SK-N-MC (cell line): ENCODE data around the gene SH3RF3.

ENCODE experiments used
- DNase-seq: peaks from one replicate; pipeline ENCODE4 v3.0.0-alpha.2; 2011; ENCODE audit warnings: low read depth, low spot score
- H3K27ac ChIP-seq: fragments of 200-600 bp; sonication (generic); 2 replicates; pipeline ENCODE4 v1.5.1; 2016; ENCODE audit warnings: mixed run types
- H3K36me3 ChIP-seq: fragments of 200-600 bp; sonication (generic); 2 replicates; pipeline ENCODE4 v1.6.1; 2017; ENCODE audit warnings: antibody characterized with exemption, low read length, mixed read lengths; ENCODE audit not compliant: insufficient read depth
- H3K4me3 ChIP-seq: fragments of 200-600 bp; sonication (generic); 2 replicates; pipeline ENCODE4 v1.5.1; 2016
- H3K9ac ChIP-seq: fragments of 200-600 bp; sonication (generic); 2 replicates; pipeline ENCODE4 v1.8.0; 2017; ENCODE audit warnings: mixed run types, mixed read lengths; ENCODE audit not compliant: insufficient read length
- H3K9me3 ChIP-seq: fragments of 200-600 bp; sonication (generic); 2 replicates; pipeline ENCODE4 v1.6.1; 2017; ENCODE audit warnings: low read depth, mild to moderate bottlenecking, antibody characterized with exemption, low read length, moderate library complexity, mixed read lengths
- EZH2 ChIP-seq: fragments of 200-600 bp; sonication (generic); IDR thresholded peaks from one replicate; pipeline ENCODE4 v1.6.1; 2017; ENCODE audit warnings: antibody characterized with exemption
- FOXP2 ChIP-seq: optimal IDR thresholded peaks from 2 replicates; pipeline ENCODE3; 2011; ENCODE audit warnings: mild to moderate bottlenecking, moderate library complexity; ENCODE audit not compliant: insufficient read depth; ENCODE audit errors: extremely low read length, control extremely low read depth
- POLR2AphosphoS5 ChIP-seq: IDR thresholded peaks from 2 replicates; pipeline ENCODE4 v1.6.1; 2012; ENCODE audit warnings: mild to moderate bottlenecking, low read depth, low read length, borderline replicate concordance

Gene SH3RF3

GRCh38 chr2:109391243-109391642 is 262.2 kb downstream of the SH3RF3 start:
- no peak overlapping the region for H3K4me3 ChIP-seq
- H3K36me3 ChIP-seq, result no peaks in the 10 kb centered on the region
- H3K9me3 ChIP-seq, result no peaks in the 10 kb centered on the region
- no peak overlapping the region for H3K27ac ChIP-seq
- no peak overlapping the region for H3K9ac ChIP-seq
- TF ChIP-seq POLR2AphosphoS5, result no peak
- TF ChIP-seq FOXP2, result no peak
- no peak for TF ChIP-seq EZH2
- no peak for DNase-seq

DNA sequence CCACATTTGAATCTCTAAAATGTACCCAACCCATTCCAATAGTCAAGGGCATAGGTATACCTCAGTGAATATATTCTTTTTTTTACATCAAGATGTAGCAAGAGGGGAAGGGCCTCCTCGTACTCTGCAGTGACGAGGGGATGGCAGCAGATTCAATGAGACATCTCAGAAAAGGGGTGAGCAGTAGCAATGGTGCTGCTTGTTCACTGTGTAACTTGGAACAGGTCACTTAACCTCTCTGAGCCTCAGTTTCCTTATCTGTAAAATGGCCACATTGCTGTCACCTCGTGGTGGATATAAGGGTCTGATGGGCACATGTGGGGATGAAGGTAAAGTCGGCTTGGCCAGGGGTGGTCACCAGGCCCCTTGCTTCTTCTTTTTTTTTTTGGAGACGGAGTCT is 263.1 kb downstream of the SH3RF3 start:
- no peaks in the 10 kb centered on the region for H3K9me3 ChIP-seq
- no peaks in the 10 kb centered on the region for H3K36me3 ChIP-seq
- H3K4me3 ChIP-seq, result no peak overlapping the region
- H3K27ac ChIP-seq, result no peak overlapping the region
- TF ChIP-seq FOXP2 (no peak), POLR2AphosphoS5 (no peak), EZH2 (no peak)
- DNase-seq, result no peak
- H3K9ac ChIP-seq, result no peak overlapping the region

DNA sequence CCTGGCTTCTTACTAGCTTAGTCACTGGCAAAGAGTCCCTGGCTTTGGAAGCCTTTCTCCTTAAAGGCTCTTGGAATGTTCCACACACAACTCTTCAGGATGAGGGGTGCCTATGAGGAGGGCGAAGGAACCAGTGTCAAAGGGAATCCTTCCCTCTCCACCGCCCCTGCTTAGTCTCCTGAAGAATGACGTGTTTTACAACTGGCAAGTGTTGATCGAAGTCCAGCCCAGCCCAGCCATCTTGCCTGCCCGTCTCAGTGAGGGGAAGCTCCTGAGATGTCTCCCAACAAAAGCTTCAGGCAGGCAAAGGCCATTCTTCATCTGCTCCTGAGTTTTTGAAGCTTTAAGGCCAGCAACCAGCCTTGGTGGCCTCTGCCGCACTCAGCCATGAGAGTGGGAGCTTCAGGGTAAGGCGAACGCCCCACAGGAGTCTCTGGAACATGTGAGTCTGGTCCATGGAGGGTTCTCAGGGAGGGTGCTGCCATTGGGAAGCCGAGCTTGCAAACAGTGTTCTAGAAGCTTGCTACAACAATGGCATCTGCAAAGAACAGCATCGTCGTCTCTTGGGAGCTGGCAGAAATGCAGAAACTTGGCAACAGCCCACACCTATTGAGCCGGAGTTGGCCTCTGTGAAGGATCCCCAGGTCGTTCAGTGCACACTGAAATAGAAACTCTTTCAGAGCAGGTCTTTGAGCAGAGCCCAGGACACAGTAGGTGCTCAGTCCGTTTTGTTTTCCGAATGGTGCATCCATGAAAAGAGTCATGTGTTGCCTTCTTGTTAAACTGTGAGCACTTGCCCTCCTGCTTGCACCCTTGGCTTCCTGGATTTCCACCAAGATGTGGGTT is 264.0 kb downstream of the SH3RF3 start:
- DNase-seq, result no peak
- H3K4me3 ChIP-seq, result no peak overlapping the region
- H3K9me3 ChIP-seq, result no peaks in the 10 kb centered on the region
- H3K9ac ChIP-seq, result no peak overlapping the region
- no peak overlapping the region for H3K27ac ChIP-seq
- TF ChIP-seq FOXP2 (no peak), POLR2AphosphoS5 (no peak), EZH2 (no peak)
- H3K36me3 ChIP-seq, result no peaks in the 10 kb centered on the region

DNA sequence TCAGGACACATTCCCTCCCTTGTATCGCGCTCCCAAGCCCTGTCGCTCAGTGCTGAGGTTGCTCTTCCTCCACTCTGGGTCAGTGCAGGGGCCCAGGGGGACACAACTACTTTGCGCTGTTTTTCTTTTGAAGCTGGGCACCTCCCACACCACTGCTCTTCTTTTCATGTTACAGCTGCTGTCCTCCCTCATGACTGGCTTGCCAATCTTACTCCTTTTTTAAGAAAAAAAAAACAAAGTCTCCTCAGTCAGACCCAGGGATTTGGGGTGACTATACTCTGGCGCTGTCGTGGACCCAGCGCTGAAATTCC is 264.6 kb downstream of the SH3RF3 start:
- no peak for DNase-seq
- Histone ChIP-seq H3K9me3 (no peaks in the 10 kb centered on the region), H3K27ac (no peak overlapping the region), H3K36me3 (no peaks in the 10 kb centered on the region), H3K4me3 (no peak overlapping the region), H3K9ac (no peak overlapping the region)
- TF ChIP-seq POLR2AphosphoS5 (no peak), EZH2 (no peak), FOXP2 (no peak)

- no peak for TF ChIP-seq EZH2
- TF ChIP-seq FOXP2, result no peak
- no peak for TF ChIP-seq POLR2AphosphoS5
- Histone ChIP-seq H3K36me3 (no peaks in the 10 kb centered on the region), H3K4me3 (no peak overlapping the region), H3K9me3 (no peaks in the 10 kb centered on the region), H3K27ac (no peak overlapping the region), H3K9ac (no peak overlapping the region)
- no peak for DNase-seq
Observed at GRCh38 chr2:109395494-109396201, 266.6 kb downstream of the SH3RF3 start.

DNA sequence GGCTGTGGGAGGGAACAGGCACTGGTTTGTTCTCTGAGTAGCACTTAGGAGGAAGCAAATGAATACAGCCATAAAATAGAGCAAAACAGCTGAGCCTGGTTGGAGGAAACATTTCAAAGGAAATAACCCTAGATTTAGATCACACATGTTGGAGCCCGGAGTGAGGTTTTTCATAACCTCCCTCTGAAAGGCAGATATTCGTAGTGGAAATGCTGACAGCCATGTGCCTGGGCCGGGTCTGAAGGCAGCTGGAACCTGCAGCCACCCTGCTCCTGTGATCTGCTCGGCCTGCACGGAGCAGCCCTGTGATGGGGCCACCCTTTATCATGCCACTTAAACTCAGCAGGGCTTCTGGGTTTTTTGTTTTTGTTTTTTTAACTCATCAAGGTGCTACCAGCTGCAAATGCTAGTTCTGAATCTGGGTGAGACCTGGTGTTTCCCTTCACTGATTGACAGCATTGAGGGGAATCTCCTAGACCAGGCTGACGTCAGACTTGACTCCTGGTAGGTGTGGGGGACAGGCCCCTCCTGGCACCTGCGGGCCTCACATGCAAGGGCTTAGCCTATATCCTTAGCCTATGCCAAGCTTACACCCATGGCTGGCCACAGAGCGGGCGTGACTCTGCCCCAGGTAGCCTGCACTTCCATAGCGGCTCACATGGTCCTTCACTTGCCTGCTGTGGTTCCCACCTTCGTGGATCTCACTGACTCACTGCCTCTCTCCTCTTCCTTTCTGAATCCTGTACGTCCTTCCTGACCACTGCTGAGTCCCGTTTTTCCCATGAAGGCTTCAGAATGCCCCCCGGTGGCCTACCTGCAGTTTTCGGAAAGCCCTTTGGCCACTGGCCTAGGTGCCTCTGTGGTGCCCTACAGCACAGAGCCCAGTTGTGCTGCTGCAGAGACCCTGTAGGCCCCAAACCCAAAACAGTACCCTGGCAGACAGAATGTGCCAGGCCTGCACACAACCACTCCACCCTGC is 267.5 kb downstream of the SH3RF3 start:
- no peak for TF ChIP-seq EZH2
- no peak for TF ChIP-seq FOXP2
- Histone ChIP-seq H3K4me3 (no peak overlapping the region), H3K36me3 (no peaks in the 10 kb centered on the region), H3K9me3 (no peaks in the 10 kb centered on the region), H3K27ac (no peak overlapping the region), H3K9ac (no peak overlapping the region)
- no peak for DNase-seq

GRCh38 chr2:109397893-109398292 is 268.9 kb downstream of the SH3RF3 start:
- no peak overlapping the region for H3K27ac ChIP-seq
- no peaks in the 10 kb centered on the region for H3K36me3 ChIP-seq
- no peak for DNase-seq
- no peak overlapping the region for H3K4me3 ChIP-seq
- H3K9me3 ChIP-seq, result no peaks in the 10 kb centered on the region
- H3K9ac ChIP-seq, result no peak overlapping the region
- no peak for TF ChIP-seq POLR2AphosphoS5
- no peak for TF ChIP-seq EZH2
- no peak for TF ChIP-seq FOXP2

- no peak for DNase-seq
- Histone ChIP-seq H3K9me3 (no peaks in the 10 kb centered on the region), H3K4me3 (no peak overlapping the region), H3K27ac (no peak overlapping the region), H3K36me3 (no peaks in the 10 kb centered on the region), H3K9ac (no peak overlapping the region)
- TF ChIP-seq FOXP2, result no peak
- no peak for TF ChIP-seq EZH2
- TF ChIP-seq POLR2AphosphoS5, result no peak
Observed at GRCh38 chr2:109398366-109399015, 269.5 kb downstream of the SH3RF3 start.
